GM19193 (cell line): ENCODE data around the gene GIGYF2.

Experiments used
- POLR2A ChIP-seq: IDR thresholded peaks from 4 replicates; pipeline ENCODE4 v1.6.1; 2011; ENCODE audit not compliant: insufficient read depth, insufficient read length; ENCODE audit errors: extremely low read depth

GIGYF2 gene

GRCh38 chr2:232816657-232817056 is 119.5 kb downstream of the GIGYF2 start:
- no peak for TF ChIP-seq POLR2A

- TF ChIP-seq POLR2A: no peak
Observed at GRCh38 chr2:232817756-232818155, 120.6 kb downstream of the GIGYF2 start.

DNA sequence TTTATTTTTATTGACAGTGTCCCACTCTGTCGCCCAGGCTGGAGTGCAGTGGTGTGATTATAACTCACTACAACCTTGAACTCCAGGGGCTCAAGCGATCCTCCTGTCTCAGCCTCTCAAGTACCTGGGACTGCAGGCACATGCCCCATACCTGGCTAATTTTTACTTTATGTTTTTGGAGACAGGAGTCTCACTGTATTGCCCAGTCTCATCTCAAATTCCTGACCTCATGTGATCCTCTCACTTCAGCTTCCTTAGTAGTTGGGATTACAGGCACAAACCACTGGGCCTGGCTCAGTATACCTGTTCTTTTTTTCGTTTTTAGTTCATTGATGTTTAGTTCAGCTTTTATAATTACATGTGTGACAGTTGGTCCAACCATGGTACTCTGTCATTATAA is 132.9 kb downstream of the GIGYF2 start:
- no peak for TF ChIP-seq POLR2A

DNA sequence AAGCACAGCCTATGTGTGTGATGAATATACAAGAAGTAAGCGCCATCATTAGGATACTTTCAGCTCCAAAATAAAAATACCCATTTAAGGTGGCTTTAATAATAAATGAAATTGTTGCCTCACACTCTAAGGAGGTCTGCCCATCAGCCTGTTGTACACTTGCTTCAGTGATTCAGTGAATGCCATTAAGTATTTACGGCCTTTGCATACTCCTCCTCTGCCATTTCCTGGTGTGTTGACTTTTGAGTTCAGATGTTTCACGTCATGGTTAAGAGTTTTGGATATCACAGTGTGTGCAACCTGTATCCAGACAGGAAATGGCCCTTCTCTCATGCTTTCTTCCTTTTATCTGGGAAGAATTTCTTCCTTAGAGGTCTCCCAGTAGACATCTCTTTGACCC is 134.4 kb downstream of the GIGYF2 start:
- no peak for TF ChIP-seq POLR2A

DNA sequence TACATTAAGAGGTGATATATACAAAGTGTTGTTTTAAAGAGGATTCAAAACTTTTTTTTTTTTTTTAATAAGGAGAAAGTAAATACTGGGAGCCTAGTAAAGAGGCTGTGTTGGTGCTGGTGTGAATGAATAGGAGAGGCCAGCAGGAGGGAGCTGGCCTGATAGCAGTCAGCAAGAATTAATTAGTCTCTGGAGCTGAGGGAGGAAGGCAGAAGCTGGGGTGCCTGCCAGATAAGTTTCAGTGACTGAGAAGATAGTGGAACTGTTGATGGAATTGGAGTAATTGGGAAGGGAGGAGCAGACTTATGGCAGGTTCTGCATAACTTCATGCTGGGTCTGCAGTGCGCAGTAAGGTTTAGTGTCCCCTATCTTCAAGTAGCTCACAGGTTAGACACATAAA is 136.7 kb downstream of the GIGYF2 start:
- no peak for TF ChIP-seq POLR2A

GRCh38 chr2:232835687-232836208 is 138.6 kb downstream of the GIGYF2 start:
- no peak for TF ChIP-seq POLR2A

DNA sequence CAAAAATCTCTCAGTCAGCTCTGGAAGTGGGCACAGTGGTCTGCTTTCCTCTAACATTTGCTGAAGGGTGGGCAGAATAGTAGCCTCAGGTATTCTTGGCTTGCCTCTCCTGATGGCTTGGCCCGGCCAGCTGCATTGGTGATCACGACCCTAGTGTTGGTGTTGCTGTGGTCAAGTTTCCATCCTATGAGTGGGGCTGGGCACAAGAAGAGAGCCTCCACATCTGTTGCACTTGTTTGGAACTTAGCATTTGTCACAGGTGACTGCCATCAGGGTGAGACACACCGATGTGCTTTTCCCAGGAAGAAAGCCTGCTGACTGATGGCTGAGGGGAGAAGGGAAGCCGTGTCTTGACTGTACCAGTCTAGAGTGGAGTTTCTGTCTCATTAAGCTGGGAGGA is 139.8 kb downstream of the GIGYF2 start:
- TF ChIP-seq POLR2A: no peak

GRCh38 chr2:232838406-232838874 is 141.3 kb downstream of the GIGYF2 start:
- no peak for TF ChIP-seq POLR2A

DNA sequence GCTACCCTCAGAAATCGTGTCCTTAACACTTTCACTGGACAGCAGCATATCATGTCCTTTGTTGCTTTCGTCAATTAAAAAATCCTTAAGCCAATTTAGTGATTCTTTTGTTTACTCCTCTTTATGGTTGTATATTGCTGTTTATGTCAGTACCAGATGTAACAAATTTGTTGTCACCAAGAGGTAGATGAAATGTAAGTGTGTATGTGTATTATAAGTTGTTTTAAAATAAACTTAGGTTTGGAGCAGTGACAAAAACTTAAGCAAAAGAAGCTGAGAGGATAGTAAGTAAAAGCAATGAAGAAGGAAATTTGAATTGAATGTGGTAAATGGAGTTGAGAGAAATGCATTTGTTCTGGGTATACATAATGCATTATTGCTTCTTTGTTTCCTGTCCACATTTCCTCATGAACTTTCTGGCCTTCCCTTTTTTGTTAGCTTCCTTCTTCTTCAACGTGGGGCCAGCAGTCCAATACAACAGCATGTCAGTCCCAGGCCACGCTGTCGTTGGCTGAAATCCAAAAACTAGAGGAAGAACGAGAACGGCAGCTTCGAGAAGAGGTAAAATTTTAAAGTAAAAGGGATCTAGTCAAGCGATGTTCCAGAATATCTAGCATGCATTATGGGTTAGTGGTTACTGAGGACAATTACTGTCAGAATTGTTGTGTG is 142.4 kb downstream of the GIGYF2 start:
- no peak for TF ChIP-seq POLR2A

DNA sequence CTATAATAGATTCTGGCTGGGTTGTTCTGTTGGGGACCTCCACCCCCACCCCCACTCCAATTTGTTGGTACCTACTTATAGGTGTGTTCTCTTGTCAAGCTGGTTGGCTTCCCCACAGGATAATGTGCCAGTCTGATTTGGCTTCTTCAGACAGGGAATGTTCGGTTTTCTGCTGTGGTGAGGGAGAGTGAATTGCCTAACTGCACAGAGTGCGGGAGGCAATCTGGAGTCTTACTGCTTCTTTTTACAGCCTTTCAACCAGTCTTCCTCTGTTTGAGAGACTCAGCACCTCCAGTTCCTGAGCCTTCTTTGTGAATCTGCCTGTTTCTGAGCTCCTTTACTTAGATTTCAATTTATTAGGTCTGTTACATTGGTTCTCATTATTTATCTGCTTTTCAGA is 145.6 kb downstream of the GIGYF2 start:
- TF ChIP-seq POLR2A: no peak

DNA sequence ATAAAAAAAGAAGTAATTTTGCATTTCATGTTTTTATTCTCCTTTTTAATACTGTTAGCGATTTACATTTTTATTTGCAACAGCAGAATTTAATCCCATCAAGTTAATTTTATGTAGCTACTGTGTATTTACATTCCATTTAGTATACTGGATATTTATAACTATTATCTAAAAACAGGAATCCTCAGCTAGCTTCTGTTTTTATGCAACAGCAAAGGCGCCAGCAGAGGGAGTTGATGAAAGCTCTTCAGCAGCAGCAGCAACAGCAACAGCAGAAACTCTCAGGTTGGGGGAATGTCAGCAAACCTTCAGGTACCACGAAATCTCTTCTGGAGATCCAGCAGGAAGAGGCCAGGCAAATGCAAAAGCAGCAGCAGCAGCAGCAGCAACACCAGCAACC is 146.7 kb downstream of the GIGYF2 start:
- no peak for TF ChIP-seq POLR2A

DNA sequence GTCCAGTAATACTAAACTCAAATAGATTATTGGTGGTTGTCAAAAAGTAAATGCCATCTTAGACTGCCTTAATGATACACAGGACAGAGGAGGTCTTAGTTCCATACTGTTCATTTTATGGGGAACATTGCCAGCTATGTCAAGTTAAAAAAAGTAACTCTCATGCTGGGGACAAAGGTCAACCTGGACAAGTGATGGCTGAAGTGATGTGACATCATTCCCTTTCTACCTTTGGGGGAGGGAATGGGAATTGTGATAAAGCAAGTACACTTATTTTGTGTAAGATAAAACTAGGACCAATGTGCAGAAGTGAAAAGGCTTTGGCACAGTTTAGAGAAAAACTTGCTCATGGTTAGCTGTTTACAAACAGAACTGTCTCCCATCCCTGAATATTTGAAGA is 148.9 kb downstream of the GIGYF2 start:
- TF ChIP-seq POLR2A: no peak

GRCh38 chr2:232850039-232850438 is 152.9 kb downstream of the GIGYF2 start:
- TF ChIP-seq POLR2A: no peak

DNA sequence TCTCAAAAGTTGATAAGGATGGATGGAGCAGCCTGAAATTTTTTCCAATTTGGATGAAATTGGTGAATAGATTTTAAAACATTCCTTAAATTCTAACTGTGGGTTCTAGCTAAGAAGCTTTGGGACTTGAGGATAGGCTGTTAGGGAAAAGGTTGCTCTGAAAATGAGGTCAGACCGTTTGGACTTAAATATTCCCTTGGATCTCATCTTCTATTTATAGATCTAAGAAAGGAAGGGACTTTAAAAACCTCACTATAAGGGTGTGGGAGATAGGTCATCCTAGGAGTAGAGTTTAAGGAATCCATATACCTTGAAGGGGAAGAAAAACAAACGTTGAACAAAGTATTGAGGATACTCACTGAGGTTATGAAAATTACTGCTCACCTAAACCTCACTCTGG is 155.5 kb downstream of the GIGYF2 start:
- no peak for TF ChIP-seq POLR2A

GRCh38 chr2:232854082-232854481 is 157.0 kb downstream of the GIGYF2 start:
- no peak for TF ChIP-seq POLR2A

DNA sequence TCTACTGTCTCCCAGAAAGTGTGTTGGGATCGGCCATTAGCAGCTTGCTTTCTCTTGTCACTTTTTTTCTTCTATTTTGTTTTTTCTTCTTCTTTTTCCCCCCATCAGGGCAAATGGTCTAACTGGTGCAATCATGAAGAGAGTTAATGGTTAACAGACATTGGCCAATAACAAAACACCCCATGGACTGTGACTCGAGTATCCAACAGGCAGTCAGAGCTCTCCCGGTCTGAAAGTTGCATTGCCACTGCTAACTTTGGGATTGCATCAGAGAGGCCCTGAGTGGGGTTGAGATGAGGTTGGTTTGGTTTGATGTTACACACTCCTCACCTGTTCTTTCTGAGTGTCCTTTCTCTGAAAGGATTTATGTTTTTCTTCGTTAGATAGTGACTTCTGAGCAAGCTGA is 160.0 kb downstream of the GIGYF2 start:
- no peak for TF ChIP-seq POLR2A

GRCh38 chr2:232859385-232859916 is 162.3 kb downstream of the GIGYF2 start:
- TF ChIP-seq POLR2A: no peak

DNA sequence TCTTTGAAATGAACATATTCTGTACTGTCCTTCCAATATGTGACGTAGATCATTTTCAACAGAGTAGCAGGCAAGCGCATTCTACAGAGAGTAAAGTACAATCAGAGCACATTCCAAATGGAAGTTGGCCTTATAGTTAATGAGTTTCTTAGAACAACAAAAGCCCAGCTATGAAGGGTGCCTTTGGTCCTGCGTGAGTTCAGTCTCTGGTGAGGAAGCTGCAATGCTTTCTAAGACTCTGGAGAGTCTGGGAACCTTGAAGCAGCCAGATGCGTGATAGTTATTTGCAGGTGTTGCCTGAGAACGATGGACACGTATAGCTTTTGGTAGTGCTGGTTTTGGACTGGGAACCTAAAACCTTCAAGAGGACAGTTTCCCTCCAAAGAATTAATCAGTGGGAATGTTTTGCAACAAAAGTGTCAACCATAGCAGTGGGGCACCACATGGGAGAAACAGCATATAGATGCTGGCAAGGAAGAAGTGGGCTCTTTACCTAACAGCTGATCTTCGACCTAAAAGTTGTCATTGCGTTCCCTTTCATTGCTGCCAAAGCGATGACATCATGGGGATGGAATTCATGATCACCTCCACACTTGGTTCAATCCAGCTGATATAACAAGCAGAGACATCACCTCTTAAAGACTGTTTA is 163.6 kb downstream of the GIGYF2 start:
- TF ChIP-seq POLR2A: no peak
